ENCODE measurements around the gene THRA.

DNA sequence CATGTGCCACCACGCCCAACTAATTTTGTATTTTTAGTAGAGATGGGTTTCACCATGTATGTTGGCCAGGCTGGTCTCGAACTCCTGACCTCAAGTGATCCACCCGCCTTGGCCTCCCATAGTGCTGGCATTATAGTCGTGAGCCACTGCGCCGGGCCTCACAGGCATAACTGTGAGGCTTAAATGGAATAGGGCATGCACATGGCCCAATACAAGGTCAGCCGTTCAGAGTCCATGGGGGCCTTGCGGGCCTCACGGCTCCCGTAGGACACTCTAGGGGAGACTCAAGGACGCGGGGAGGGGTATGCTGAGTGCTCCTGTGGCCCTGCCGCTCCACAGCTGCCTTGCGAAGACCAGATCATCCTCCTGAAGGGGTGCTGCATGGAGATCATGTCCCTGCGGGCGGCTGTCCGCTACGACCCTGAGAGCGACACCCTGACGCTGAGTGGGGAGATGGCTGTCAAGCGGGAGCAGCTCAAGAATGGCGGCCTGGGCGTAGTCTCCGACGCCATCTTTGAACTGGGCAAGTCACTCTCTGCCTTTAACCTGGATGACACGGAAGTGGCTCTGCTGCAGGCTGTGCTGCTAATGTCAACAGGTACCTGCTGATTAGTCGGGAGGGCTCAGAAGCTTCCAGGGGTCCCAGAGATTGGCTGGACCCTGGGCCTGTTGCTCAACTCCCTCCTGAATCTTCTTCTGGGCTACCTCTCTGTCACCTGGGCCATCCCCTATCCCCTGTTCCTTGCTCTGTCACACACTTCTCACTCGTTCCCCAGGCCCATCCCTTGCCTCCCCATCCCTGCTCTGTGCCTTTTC is 25.3 kb downstream of the THRA start:
- TF ChIP-seq, protein P1, sequence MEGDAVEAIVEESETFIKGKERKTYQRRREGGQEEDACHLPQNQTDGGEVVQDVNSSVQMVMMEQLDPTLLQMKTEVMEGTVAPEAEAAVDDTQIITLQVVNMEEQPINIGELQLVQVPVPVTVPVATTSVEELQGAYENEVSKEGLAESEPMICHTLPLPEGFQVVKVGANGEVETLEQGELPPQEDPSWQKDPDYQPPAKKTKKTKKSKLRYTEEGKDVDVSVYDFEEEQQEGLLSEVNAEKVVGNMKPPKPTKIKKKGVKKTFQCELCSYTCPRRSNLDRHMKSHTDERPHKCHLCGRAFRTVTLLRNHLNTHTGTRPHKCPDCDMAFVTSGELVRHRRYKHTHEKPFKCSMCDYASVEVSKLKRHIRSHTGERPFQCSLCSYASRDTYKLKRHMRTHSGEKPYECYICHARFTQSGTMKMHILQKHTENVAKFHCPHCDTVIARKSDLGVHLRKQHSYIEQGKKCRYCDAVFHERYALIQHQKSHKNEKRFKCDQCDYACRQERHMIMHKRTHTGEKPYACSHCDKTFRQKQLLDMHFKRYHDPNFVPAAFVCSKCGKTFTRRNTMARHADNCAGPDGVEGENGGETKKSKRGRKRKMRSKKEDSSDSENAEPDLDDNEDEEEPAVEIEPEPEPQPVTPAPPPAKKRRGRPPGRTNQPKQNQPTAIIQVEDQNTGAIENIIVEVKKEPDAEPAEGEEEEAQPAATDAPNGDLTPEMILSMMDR (optimal IDR thresholded peaks at IDR 0.05 in 1 of 3, IDR thresholded peaks at IDR 0.05 in 1 of 3, conservative IDR thresholded peaks at IDR 0.05 in 1 of 3; ENCODE audit: extremely low read depth in 1 of 3, insufficient read depth in 2 of 3, low read length in 3 of 3) = no peak
- TF ChIP-seq EZH2 (IDR thresholded peaks at IDR 0.05; ENCODE audit: low read length) = no peak
